ENCODE results near the gene ADGRB2. TPM values are rescaled to one million over a fixed set of nuclear protein-coding genes. Genes with fewer than 3 reads are reported as not detected.

The ADGRB2 gene
- total and polyA plus RNA-seq, 2 of the 4 experiments (the other 2 are of a cell fraction) = 2.2 to 11.9 TPM

GRCh38 chr1:31678681-31679080 lies 85.5 kb downstream of the ADGRB2 start:
- intact Hi-C loops (cut with micrococcal nuclease) (no loop called here), in situ Hi-C loops (cut with MboI; ENCODE audit: low sequenced_read_pairs) (no loop called here), dilution Hi-C loops (cut with HindIII; ENCODE audit: low sequenced_read_pairs, unreplicated experiment) (no loop called here)
- Histone ChIP-seq H2AFZ (replicated peaks; ENCODE audit: low read length, poor library complexity) (no peak overlapping the region), H3K27ac (ENCODE audit: insufficient read depth, low read length) (no peak overlapping the region), H3K27me3 (ENCODE audit: control insufficient read depth, insufficient read depth, low read length) (no peaks in the 10 kb centered on the region), H3K18ac (ENCODE audit: low read depth, low read length) (no peak overlapping the region), H2AK9ac (replicated peaks; ENCODE audit: low read depth, low read length, poor library complexity) (no peak overlapping the region), H3K4me2 (ENCODE audit: low read depth, low read length) (no peak overlapping the region), H4K91ac (ENCODE audit: insufficient read depth, low read depth, low read length) (no peak overlapping the region), H4K20me1 (ENCODE audit: insufficient read depth, low read length) (no peaks in the 10 kb centered on the region), H3K4me3 (ENCODE audit: insufficient read depth, low read depth, low read length) (no peak overlapping the region), H3K23ac (ENCODE audit: low read depth, low read length) (no peak overlapping the region), H3K9ac (ENCODE audit: low read depth, low read length) (no peak overlapping the region), H3K36me3 (ENCODE audit: control insufficient read depth, insufficient read depth, low read length) (peaks cover 73% of the 10 kb centered on the region), H2BK15ac (ENCODE audit: low read depth, low read length) (no peak overlapping the region), H2AK5ac (ENCODE audit: low read depth, low read length) (no peak overlapping the region), H4K8ac (ENCODE audit: low read depth in 2 of 2, low read length in 2 of 2) (no peak overlapping the region), H3K14ac (replicated peaks; ENCODE audit: low read depth, low read length) (no peak overlapping the region), H3K9me1 (ENCODE audit: insufficient read depth, low read length) (peaks cover 3% of the 10 kb centered on the region; the same call in 1 of the 2 replicates), H2BK120ac (ENCODE audit: low read depth, low read length) (no peak overlapping the region), H3K79me1 (ENCODE audit: low read depth in 1 of 2, low read length in 2 of 2) (peaks cover 0 to 3% of the 10 kb centered on the region in 2 experiments; a peak in 1 of 4 replicates), H3K4ac (ENCODE audit: low read depth, low read length) (no peak overlapping the region), H2BK5ac (ENCODE audit: low read depth, low read length, poor library complexity, severe bottlenecking) (no peak overlapping the region), H3K9me3 (ENCODE audit: control insufficient read depth, insufficient read depth, low read length) (no peaks in the 10 kb centered on the region), H3K4me1 (ENCODE audit: control insufficient read depth, insufficient read depth, low read length) (no peaks in the 10 kb centered on the region), H2BK20ac (ENCODE audit: low read depth, low read length) (no peak overlapping the region), H3K56ac (ENCODE audit: extremely low read depth, insufficient read depth, low read length) (no peak overlapping the region), H4K5ac (ENCODE audit: low read depth, low read length) (no peak overlapping the region)
- WGBS, 2 experiments (ENCODE audit: extremely low coverage in 2 of 2, insufficient read length in 1 of 2) = 100% methylated on average over 1 of the region's 4 CpGs; no CpG with 5 or more reads in 1 of the 2 experiments
- no TSS peak for BruUV-seq (replicated peaks)
- DNase-seq = no peak
- ChIA-PET CTCF (interaction anchor here (0.8 to 1.2 kb wide), 2 partner anchors 14 to 91 kb away, joined by 3 read pairs; no protein-coding TSS in a partner anchor), POLR2A (ENCODE audit: unreplicated experiment) (no interaction called here)
- TF ChIP-seq ELK1 (IDR thresholded peaks at IDR 0.05; ENCODE audit: borderline replicate concordance, low read depth, low read length) (no peak), RFX5 (IDR thresholded peaks at IDR 0.05; ENCODE audit: low read depth, low read length) (no peak), SMC3 (IDR thresholded peaks at IDR 0.05; ENCODE audit: low read depth, low read length) (no peak), FOS (IDR thresholded peaks at IDR 0.05; ENCODE audit: low read depth, low read length) (no peak), MAZ (IDR thresholded peaks at IDR 0.05; ENCODE audit: borderline replicate concordance, low read depth, low read length) (no peak), RCOR1 (IDR thresholded peaks at IDR 0.05; ENCODE audit: insufficient replicate concordance, low read length) (no peak), MXI1 (IDR thresholded peaks at IDR 0.05; ENCODE audit: borderline replicate concordance, low read depth, low read length) (no peak), MAFK (IDR thresholded peaks at IDR 0.05; ENCODE audit: low read depth, low read length) (no peak), CHD1 (IDR thresholded peaks at IDR 0.05; ENCODE audit: low read depth, low read length) (no peak), BHLHE40 (IDR thresholded peaks at IDR 0.05; ENCODE audit: low read depth, low read length) (no peak), CEBPB (IDR thresholded peaks at IDR 0.05; ENCODE audit: low read depth, low read length) (no peak), RAD21 (IDR thresholded peaks at IDR 0.05; ENCODE audit: low read length) (no peak), NFE2L2 (IDR thresholded peaks at IDR 0.05; ENCODE audit: low read depth, low read length) (no peak), POLR2A (IDR thresholded peaks at IDR 0.05; ENCODE audit: low read depth, low read length) (no peak)
- TF ChIP-seq, protein P1, sequence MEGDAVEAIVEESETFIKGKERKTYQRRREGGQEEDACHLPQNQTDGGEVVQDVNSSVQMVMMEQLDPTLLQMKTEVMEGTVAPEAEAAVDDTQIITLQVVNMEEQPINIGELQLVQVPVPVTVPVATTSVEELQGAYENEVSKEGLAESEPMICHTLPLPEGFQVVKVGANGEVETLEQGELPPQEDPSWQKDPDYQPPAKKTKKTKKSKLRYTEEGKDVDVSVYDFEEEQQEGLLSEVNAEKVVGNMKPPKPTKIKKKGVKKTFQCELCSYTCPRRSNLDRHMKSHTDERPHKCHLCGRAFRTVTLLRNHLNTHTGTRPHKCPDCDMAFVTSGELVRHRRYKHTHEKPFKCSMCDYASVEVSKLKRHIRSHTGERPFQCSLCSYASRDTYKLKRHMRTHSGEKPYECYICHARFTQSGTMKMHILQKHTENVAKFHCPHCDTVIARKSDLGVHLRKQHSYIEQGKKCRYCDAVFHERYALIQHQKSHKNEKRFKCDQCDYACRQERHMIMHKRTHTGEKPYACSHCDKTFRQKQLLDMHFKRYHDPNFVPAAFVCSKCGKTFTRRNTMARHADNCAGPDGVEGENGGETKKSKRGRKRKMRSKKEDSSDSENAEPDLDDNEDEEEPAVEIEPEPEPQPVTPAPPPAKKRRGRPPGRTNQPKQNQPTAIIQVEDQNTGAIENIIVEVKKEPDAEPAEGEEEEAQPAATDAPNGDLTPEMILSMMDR (conservative IDR thresholded peaks at IDR 0.05; ENCODE audit: low read depth, low read length) = no peak
- TF ChIP-seq, protein P2, sequence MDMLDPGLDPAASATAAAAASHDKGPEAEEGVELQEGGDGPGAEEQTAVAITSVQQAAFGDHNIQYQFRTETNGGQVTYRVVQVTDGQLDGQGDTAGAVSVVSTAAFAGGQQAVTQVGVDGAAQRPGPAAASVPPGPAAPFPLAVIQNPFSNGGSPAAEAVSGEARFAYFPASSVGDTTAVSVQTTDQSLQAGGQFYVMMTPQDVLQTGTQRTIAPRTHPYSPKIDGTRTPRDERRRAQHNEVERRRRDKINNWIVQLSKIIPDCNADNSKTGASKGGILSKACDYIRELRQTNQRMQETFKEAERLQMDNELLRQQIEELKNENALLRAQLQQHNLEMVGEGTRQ (IDR thresholded peaks at IDR 0.05; ENCODE audit: low read depth, low read length) = no peak
- ATAC-seq (ENCODE audit: low read depth) = no peak

All from IMR-90 (cell line).